GM18520 (cell line): ENCODE measurements around the gene DGKD.

Source experiments
- ATAC-seq: cut with Tn5 transposase; IDR thresholded peaks from one replicate; pipeline ENCODE4 v1.9.1; 2021; ENCODE audit not compliant: unreplicated experiment

DGKD gene

GRCh38 chr2:233338046-233338445 is 16.2 kb upstream of the DGKD start:
- no peak for ATAC-seq

GRCh38 chr2:233338812-233339368 is 15.4 kb upstream of the DGKD start:
- no peak for ATAC-seq

- ATAC-seq, result no peak
Measured at GRCh38 chr2:233339427-233339826, 14.9 kb upstream of the DGKD start.

- ATAC-seq, result no peak
Measured at GRCh38 chr2:233341296-233341695, 13.0 kb upstream of the DGKD start.

- no peak for ATAC-seq
Measured at GRCh38 chr2:233342301-233342700, 12.0 kb upstream of the DGKD start.

- ATAC-seq, result no peak
Measured at GRCh38 chr2:233343171-233343705, 11.1 kb upstream of the DGKD start.

GRCh38 chr2:233346376-233346775 is 7.9 kb upstream of the DGKD start:
- ATAC-seq, result no peak

GRCh38 chr2:233346930-233347329 is 7.4 kb upstream of the DGKD start:
- no peak for ATAC-seq

- no peak for ATAC-seq
Measured at GRCh38 chr2:233349005-233349998, 5.0 kb upstream of the DGKD start.

- no peak for ATAC-seq
Measured at GRCh38 chr2:233350708-233351107, 3.6 kb upstream of the DGKD start.

- no peak for ATAC-seq
Measured at GRCh38 chr2:233351423-233351822, 2.9 kb upstream of the DGKD start.

- no peak for ATAC-seq
Measured at GRCh38 chr2:233352141-233352842, 2.0 kb upstream of the DGKD start.

GRCh38 chr2:233353101-233353768 is 1.1 kb upstream of the DGKD start:
- ATAC-seq, result no peak

- ATAC-seq, result peak; percentile 31
Measured at GRCh38 chr2:233354500-233354924, 218 bp downstream of the DGKD start.

- ATAC-seq, result no peak
Measured at GRCh38 chr2:233354971-233355574, 779 bp downstream of the DGKD start.

GRCh38 chr2:233355916-233356315 is 1.6 kb downstream of the DGKD start:
- ATAC-seq, result no peak

GRCh38 chr2:233356546-233357308 is 2.4 kb downstream of the DGKD start:
- no peak for ATAC-seq

- no peak for ATAC-seq
Measured at GRCh38 chr2:233358335-233358734, 4.0 kb downstream of the DGKD start.

GRCh38 chr2:233358947-233359346 is 4.7 kb downstream of the DGKD start:
- no peak for ATAC-seq

GRCh38 chr2:233359823-233360222 is 5.5 kb downstream of the DGKD start:
- ATAC-seq, result no peak
